Panc1 (cell line): ENCODE results near the gene CINP. TPM values are rescaled to one million over a fixed set of nuclear protein-coding genes. Genes with fewer than 3 reads are reported as not detected.

Source experiments
- ATAC-seq: fragments of 200-7000 bp; cut with Tn5 transposase; 2 replicates; pipeline ENCODE4 v1.9.1; 2020; ENCODE audit warnings: mild to moderate bottlenecking, moderate library complexity
- BruUV-seq: library from RNA; stranded (reverse); fragments of 400-500 nt; replicated peaks from 2 replicates; lab custom pipeline; 2021; lab: Mats Ljungman, UMichigan
- CTCF ChIA-PET: fragments of 300-600 bp; sonication (Branson Sonifier 250); formaldehyde crosslinking; loops from one replicate; lab custom pipeline; 2022; ENCODE audit warnings: antibody characterized with exemption; lab: Charles Lee
- POLR2A ChIA-PET: fragments of 300-600 bp; sonication (Branson Sonifier 250); formaldehyde crosslinking; loops from one replicate; lab custom pipeline; 2022; ENCODE audit warnings: antibody characterized with exemption; lab: Charles Lee
- DNase-seq: peaks from one replicate; pipeline ENCODE4 v3.0.0-alpha.2; 2010; ENCODE audit warnings: low read depth, low spot score
- H3K27ac ChIP-seq: 2 replicates; pipeline ENCODE4 v1.5.1; 2011; ENCODE audit warnings: mild to moderate bottlenecking, low read length, inconsistent platforms
- H3K27me3 ChIP-seq: fragments of 200-500 bp; sonication (Bioruptor generic); 2 replicates; pipeline ENCODE4 v1.6.0; 2014; ENCODE audit warnings: low read length, inconsistent platforms; ENCODE audit not compliant: control insufficient read depth, insufficient read depth
- H3K36me3 ChIP-seq: fragments of 200-500 bp; sonication (Bioruptor generic); 2 replicates; pipeline ENCODE4 v1.5.1; 2014; ENCODE audit warnings: inconsistent platforms, mild to moderate bottlenecking, low read length, moderate library complexity; ENCODE audit not compliant: control insufficient read depth, insufficient read depth
- H3K4me1 ChIP-seq: 2 replicates; pipeline ENCODE4 v1.5.1; 2011; ENCODE audit warnings: inconsistent platforms, mild to moderate bottlenecking, low read length, moderate library complexity; ENCODE audit not compliant: control insufficient read depth, insufficient read depth
- H3K4me3 ChIP-seq, 2 experiments: 2 replicates each; pipeline ENCODE4 v1.5.1; 2011 to 2012; ENCODE audit warnings: low read depth in 2 of 2, low read length in 2 of 2, mild to moderate bottlenecking in 2 of 2, inconsistent platforms in 1 of 2, moderate library complexity in 1 of 2
- H3K9me3 ChIP-seq: fragments of 200-500 bp; sonication (Bioruptor generic); 2 replicates; pipeline ENCODE4 v1.5.1; 2014; ENCODE audit warnings: low read depth, mild to moderate bottlenecking, inconsistent platforms, low read length, moderate library complexity; ENCODE audit not compliant: control insufficient read depth, insufficient read depth
- CTCF ChIP-seq: fragments of 450-650 bp; IDR thresholded peaks from 2 replicates; pipeline ENCODE4 v1.5.1; 2017; ENCODE audit warnings: mild to moderate bottlenecking
- POLR2AphosphoS5 ChIP-seq: IDR thresholded peaks from 2 replicates; pipeline ENCODE4 v1.6.1; 2012; ENCODE audit warnings: mild to moderate bottlenecking, low read depth, low read length, moderate library complexity
- SIN3A ChIP-seq: IDR thresholded peaks from 2 replicates; pipeline ENCODE4 v1.6.1; 2012; ENCODE audit warnings: low read depth, mild to moderate bottlenecking, low read length, moderate library complexity, borderline replicate concordance; ENCODE audit not compliant: insufficient read depth
- in situ Hi-C: cut with HindIII; loops from 2 replicates; pipeline ENCODE4 v1.10.0; 2016; ENCODE audit warnings: low sequenced_read_pairs, low pct_unique_long_range_greater_than_20kb
- intact Hi-C: fragments of 100-400 bp; cut with micrococcal nuclease; formaldehyde crosslinking; loops from one replicate; pipeline ENCODE4 v1.10.0; 2022; ENCODE audit not compliant: unreplicated experiment
- total RNA-seq: library from RNA; stranded (reverse); gene quantifications from one replicate; pipeline ENCODE4 v1.2.1, GENCODE V29; 2021; ENCODE audit not compliant: unreplicated experiment

CINP gene
- total RNA-seq, 1 experiment from 2014 or later, result 28.3 TPM

- ChIA-PET CTCF (interaction anchor here (0.7 to 0.9 kb wide), 2 partner anchors 84 to 355 kb away, joined by 3 to 8 read pairs; no protein-coding TSS in a partner anchor), POLR2A (interaction anchor here (0.5 kb wide), 1 partner anchor 11 kb away, joined by 3 read pairs; no protein-coding TSS in a partner anchor)
- BruUV-seq, result no TSS peak
- ATAC-seq, result no peak
- DNase-seq, result no peak
- intact Hi-C loops, result loop anchor here (10.0 kb wide), 1 partner anchor 350 kb away; the partner anchor contains the start of gene DYNC1H1
- TF ChIP-seq POLR2AphosphoS5, result no peak
- in situ Hi-C loops, result loop anchor here (25.0 kb wide), 1 partner anchor 103 kb away; no protein-coding TSS in a partner anchor
- Histone ChIP-seq H3K27me3 (no peaks in the 10 kb centered on the region), H3K9me3 (no peaks in the 10 kb centered on the region), H3K4me3 (no peak overlapping the region; a peak in 1 of 4 replicates), H3K27ac (no peak overlapping the region), H3K4me1 (peaks cover 19% of the 10 kb centered on the region), H3K36me3 (no peaks in the 10 kb centered on the region)
Measured at GRCh38 chr14:102315121-102315520, 47.6 kb downstream of the CINP start.

GRCh38 chr14:102314242-102315011 is 48.3 kb downstream of the CINP start:
- DNase-seq (peak; percentile 41), ATAC-seq (peak; percentile 76)
- H3K9me3 ChIP-seq, result no peaks in the 10 kb centered on the region
- in situ Hi-C loops (loop anchor here (25.0 kb wide), 1 partner anchor 102 kb away; no protein-coding TSS in a partner anchor), intact Hi-C loops (loop anchor here (1.0 to 10.0 kb wide), 2 partner anchors 79 to 350 kb away; partner anchors contain the start of gene DYNC1H1)
- no peaks in the 10 kb centered on the region for H3K36me3 ChIP-seq
- H3K4me1 ChIP-seq, result peaks cover 19% of the 10 kb centered on the region
- TF ChIP-seq CTCF (peak; percentile 95), SIN3A (no peak)
- H3K27ac ChIP-seq, result peak overlapping the region; percentile 73
- no TSS peak for BruUV-seq
- H3K4me3 ChIP-seq, result peak overlapping the region; percentile 48 to 72
- CTCF ChIA-PET, result interaction anchor here (0.9 kb wide), 1 partner anchor 83 kb away, joined by 8 read pairs; no protein-coding TSS in a partner anchor
- no peaks in the 10 kb centered on the region for H3K27me3 ChIP-seq
- POLR2A ChIA-PET, result interaction anchor here (0.5 kb wide), 1 partner anchor 10 kb away, joined by 3 read pairs; no protein-coding TSS in a partner anchor

- peak within 1 kb of the TSS; percentile 74 for H3K27ac ChIP-seq
- H3K36me3 ChIP-seq, result peaks cover 3% of the 10 kb centered on the region; the same call in 1 of the 2 replicates
- H3K4me1 ChIP-seq, result peaks cover 3% of the 10 kb centered on the region; the same call in 1 of the 2 replicates
- TF ChIP-seq CTCF (no peak), SIN3A (peak; percentile 98)
- peak; percentile 86 for DNase-seq
- H3K9me3 ChIP-seq, result no peaks in the 10 kb centered on the region
- peak; percentile 98 for ATAC-seq
- H3K4me3 ChIP-seq, result peak within 1 kb of the TSS; percentile 70 to 82
- CTCF ChIA-PET, result interaction anchor here (0.6 kb wide), 1 partner anchor 11 kb away, joined by 4 read pairs; no protein-coding TSS in a partner anchor
- intact Hi-C loops, result no loop called here
- BruUV-seq, result no TSS peak
- POLR2A ChIA-PET, result interaction anchor here (0.6 to 1.8 kb wide), 7 partner anchors 9 to 246 kb away, joined by 3 to 21 read pairs (median 8); no protein-coding TSS in a partner anchor
- H3K27me3 ChIP-seq, result no peaks in the 10 kb centered on the region
- in situ Hi-C loops, result loop anchor here (25.0 kb wide), 1 partner anchor 93 kb away; no protein-coding TSS in a partner anchor
Measured at GRCh38 chr14:102304611-102305506, 57.8 kb downstream of the CINP start, which contains the start of gene MOK. Gene MOK, minus strand, starts transcription at chr14:102305164. Its CDS starts 196 bp downstream, at chr14:102304968.
